SK-MEL-5 (cell line): Measurements from ENCODE around the gene ZNF787. TPM values are rescaled to one million over a fixed set of nuclear protein-coding genes. Genes with fewer than 3 reads are reported as not detected.
"Not testable (repeated sequence)": the region's sequence is repeated elsewhere in the genome, so short reads cannot be mapped to it uniquely, and the experiment has no call there.

Experiments
- DNase-seq: peaks from one replicate; pipeline ENCODE4 v3.0.0-alpha.2; 2016; ENCODE audit warnings: low read depth, low spot score
- in situ Hi-C: cut with HindIII; loops from 2 replicates; pipeline ENCODE4 v1.10.0; 2016; ENCODE audit warnings: low sequenced_read_pairs, high pct_unique_total_duplicates, low pct_unique_long_range_greater_than_20kb
- total RNA-seq: library from RNA; depleted of rRNA; stranded (reverse); fragments of >200 nt; shearing (Covaris generic); gene quantifications from 2 replicates; pipeline ENCODE4 v1.2.3, GENCODE V29; 2014

The ZNF787 gene
- total RNA-seq, 1 experiment from 2014 or later = 30.4 TPM

DNA sequence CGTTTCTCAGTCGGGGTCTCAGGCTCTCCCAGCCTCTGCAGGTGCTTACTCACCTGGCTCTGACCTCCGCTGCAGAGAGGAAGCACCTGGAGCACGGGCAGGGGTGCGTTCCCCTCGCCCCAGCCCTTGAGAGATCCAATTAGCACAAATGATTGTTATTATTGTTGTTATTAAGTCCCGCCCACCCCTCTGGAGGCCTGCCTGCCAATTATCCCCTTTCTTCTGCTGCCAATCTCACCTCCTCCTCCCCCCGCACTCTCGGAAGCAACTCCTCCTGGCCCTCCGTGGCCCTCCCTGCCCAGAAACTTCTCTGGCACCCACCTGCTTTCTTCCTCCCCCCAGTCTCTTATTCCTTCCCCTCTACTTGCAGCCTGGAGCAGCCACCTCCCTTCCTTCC lies 8.8 kb downstream of the ZNF787 start:
- in situ Hi-C loops = no loop called here
- DNase-seq = no peak

DNA sequence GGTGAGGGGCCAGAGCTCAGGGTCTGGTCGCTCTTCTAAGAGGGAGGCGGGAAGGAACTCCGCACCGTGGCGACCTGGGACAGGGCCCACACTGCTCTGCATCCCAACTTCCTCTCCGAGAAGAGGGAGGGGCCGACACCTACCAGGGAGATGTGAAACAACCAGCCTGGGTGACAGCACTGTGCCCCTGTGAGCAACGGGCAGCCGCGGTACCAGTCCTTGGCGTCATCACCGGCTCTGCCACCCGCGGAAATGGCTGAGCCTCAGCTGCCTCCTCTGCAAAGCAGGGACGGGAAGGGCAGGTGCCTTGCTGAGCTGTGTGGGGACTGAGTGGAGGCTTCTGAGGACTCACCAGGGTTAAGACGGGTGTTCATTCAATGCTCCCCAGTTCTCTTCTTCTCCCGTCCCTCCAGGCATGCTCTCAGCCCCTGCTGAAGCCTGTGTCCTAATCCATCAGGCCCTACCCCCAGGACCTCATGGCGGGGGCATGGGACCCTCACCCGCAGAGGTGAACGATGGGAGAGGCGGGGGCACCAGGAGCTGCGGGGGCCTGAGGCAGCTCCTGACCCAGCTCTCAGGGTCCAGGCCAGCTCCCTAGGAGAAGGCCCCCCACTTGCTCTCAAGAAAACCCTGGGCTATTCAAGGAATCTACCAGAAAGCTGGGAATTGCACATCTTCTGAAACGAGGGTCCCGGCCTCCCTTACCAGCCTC lies 9.3 kb downstream of the ZNF787 start:
- in situ Hi-C loops = no loop called here
- DNase-seq = no peak

GRCh38 chr19:56110515-56111448 lies 10.3 kb downstream of the ZNF787 start:
- DNase-seq = no peak
- in situ Hi-C loops = no loop called here

GRCh38 chr19:56109226-56109625 lies 11.9 kb downstream of the ZNF787 start:
- in situ Hi-C loops = no loop called here

GRCh38 chr19:56108447-56109195 lies 12.5 kb downstream of the ZNF787 start:
- in situ Hi-C loops = no loop called here
- no peak for DNase-seq

More at GRCh38 chr19:56109226-56109625, 11.9 kb downstream of the ZNF787 start:
- DNase-seq = no peak

DNA sequence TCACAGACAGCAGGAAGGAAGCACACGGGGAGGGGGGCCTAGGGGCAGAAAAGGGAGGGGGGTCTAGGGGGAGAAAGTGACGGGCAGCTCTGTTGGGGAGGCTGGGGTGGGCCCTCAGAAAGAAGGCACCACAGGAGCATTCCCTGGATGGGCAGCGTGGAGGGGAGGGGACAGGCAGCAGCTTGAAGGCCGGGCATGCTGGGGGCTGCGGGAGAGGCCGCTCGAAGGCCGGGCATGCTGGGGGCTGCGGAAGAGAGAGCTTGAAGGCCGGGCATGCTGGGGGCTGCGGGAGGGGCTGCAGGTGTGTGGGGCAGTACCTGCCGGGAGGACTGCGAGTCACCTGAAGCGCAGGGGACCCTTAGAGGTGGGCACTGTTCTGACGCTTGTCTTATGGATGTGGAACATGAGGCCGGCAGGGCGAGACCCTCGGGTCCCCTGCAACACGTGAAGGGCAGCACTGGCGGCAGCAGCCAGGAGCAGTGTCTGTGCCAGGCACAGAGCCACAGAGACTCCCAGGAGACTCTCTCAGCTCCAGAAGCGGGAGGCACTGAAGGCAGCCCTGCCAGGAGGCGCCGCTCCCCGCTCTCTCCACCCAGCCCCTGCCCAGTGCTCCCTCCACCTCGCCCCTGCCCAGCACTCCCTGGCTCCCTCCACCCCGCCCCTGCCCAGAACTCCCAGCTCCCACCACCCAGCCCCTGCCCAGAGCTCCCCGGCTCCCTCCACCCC lies 13.3 kb downstream of the ZNF787 start:
- DNase-seq = no peak
- in situ Hi-C loops = no loop called here

DNA sequence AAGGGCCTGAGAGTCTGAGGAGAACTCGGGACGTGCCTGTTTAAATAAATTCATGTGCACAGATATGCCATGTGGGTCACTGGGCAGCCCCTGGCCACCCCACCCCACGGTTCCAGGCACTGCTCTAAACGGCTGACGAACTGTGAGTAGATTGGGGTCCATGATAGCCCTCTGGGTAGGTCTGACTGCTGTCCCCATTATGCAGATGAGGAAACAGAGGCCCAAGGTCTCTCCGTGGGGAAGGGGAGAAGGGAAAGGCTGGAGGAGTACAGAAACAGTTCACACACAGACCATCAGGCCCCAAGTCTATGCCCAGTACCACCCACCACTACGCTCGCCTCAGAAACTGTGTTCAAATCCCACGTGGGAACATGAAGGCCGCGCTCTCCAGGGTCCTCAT lies 14.1 kb downstream of the ZNF787 start:
- no peak for DNase-seq
- in situ Hi-C loops = no loop called here

GRCh38 chr19:56106397-56106849 lies 14.7 kb downstream of the ZNF787 start:
- DNase-seq = no peak
- in situ Hi-C loops = no loop called here

DNA sequence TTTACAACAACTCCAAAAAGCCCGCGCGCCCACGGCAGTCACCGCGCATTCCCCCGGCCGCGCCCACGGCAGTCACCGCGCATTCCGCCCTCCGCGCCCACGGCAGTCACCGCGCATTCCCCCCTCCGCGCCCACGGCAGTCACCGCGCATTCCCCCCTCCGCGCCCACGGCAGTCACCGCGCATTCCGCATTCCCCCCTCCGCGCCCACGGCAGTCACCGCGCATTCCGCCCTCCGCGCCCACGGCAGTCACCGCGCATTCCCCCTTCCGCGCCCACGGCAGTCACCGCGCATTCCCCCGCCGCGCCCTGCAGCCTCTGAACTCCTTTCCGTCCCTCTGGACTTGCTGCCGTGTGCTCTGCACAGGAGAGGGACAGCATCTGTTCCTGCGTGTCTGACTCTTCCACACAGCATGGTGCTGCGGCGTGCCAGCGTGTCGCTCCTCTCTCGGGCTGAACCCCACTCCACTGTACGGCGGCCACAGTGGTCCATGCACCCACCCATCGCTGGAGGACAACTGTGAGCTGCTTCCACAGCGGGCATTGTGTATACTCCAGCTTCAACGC lies 15.2 kb downstream of the ZNF787 start:
- DNase-seq, in situ Hi-C loops: not testable (repeated sequence)

DNA sequence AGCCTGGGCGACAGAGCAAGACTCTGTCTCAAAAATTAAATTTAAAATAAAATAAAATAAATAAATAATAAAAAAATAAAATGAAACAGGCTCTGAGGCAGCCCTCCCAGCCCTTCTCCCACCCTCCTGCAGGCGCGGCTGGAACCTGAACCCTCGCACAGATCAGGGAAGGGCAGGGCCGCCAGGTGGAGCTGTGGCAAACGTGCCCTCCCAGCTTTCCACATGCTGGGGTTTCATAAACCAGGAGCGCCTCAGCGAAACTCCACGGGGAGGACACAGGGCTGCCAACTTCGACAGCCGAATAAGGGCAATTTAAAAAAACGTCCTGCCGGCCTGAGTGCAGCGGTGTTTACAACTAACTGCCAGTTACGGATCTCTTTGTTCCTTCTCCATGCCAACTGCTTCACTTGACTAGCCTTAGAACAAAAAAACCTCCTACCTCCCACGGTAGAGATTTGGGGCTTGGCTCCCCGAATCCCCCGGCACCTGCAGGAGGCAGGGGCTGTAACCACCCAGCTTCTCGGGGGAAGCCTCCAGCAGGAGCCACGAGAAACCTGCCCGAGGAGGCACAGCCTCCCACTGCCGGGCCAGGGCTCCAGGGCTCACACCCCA lies 15.9 kb downstream of the ZNF787 start:
- DNase-seq = peak; percentile 19

DNA sequence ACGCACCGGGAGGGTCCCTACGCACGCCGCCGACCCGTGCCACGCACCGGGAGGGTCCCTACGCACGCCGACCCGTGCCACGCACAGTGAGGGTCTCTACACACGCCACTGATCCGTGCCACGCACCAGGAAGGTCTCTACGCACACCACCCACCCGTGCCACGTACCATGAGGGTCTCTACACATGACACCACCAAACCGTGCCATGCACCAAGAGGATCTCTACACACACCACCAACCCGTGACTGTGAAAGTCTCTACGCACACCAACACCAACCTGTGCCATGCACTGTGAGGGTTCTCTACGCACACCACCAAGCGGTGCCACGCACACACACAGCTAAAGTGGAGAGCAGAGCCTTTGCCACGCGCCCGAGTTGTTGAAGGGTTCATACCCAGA lies 16.7 kb downstream of the ZNF787 start:
- DNase-seq = no peak
- in situ Hi-C loops = no loop called here

More for the DNA sequence above, 15.9 kb downstream of the ZNF787 start:
- in situ Hi-C loops = no loop called here

GRCh38 chr19:56103027-56103614 lies 18.0 kb downstream of the ZNF787 start:
- DNase-seq = no peak
- in situ Hi-C loops = no loop called here

DNA sequence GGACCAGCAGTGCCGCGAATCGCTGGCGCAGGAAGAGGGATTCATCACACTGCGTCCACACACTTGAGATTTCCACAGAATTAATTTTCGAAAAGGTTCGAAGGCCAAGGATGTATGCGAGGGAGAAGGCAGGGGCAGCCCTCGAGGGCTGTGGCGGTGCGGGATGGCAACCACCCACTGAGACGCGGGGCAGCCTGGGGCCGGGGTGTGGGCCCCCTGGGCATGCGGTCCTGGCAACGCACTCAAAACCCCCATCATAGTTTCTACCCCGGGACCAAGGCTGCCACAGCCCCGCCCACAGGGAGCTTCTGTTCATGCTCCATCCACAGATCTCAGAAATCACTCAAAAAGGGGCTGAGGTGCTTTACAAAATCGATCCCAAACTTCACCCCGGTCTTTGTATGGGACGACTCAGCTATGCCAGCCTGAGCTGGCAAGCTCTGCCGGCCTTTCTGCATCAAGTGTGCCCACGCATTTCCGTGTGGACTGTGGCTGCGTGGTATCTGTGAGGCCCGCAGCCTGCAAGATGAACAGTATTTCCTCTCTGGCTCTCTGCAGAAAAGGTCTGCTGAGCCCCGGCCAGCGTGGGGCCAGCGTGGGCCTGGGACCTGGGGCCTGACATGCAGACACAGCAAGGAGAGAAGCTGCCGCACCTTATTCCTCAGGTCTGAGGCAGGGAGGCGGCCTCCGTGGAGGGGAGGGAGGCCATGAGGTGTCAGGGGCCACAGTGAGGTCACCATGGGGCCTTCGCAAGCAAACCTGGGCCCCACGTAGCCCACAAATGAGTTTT lies 19.2 kb downstream of the ZNF787 start:
- in situ Hi-C loops = no loop called here
- DNase-seq = no peak

DNA sequence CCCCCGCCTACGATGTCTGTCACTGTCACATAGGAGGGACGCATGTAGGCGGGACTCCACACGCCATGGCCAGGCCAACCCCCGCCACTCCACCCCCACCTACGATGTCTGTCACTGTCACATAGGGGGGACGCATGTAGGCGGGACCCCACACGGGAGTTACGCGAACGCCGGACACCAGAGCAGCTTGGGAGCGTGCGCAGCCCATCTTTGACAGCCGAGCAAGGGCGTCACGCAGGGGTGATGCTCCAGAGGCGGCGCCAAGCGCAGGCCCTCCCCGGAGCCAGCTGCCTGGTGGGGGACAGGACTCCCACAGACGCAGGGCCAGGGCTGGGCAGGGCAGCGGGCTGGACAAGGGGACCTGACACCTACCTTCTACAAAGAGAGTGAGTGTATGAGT lies 20.0 kb downstream of the ZNF787 start:
- in situ Hi-C loops = no loop called here
- DNase-seq = no peak

DNA sequence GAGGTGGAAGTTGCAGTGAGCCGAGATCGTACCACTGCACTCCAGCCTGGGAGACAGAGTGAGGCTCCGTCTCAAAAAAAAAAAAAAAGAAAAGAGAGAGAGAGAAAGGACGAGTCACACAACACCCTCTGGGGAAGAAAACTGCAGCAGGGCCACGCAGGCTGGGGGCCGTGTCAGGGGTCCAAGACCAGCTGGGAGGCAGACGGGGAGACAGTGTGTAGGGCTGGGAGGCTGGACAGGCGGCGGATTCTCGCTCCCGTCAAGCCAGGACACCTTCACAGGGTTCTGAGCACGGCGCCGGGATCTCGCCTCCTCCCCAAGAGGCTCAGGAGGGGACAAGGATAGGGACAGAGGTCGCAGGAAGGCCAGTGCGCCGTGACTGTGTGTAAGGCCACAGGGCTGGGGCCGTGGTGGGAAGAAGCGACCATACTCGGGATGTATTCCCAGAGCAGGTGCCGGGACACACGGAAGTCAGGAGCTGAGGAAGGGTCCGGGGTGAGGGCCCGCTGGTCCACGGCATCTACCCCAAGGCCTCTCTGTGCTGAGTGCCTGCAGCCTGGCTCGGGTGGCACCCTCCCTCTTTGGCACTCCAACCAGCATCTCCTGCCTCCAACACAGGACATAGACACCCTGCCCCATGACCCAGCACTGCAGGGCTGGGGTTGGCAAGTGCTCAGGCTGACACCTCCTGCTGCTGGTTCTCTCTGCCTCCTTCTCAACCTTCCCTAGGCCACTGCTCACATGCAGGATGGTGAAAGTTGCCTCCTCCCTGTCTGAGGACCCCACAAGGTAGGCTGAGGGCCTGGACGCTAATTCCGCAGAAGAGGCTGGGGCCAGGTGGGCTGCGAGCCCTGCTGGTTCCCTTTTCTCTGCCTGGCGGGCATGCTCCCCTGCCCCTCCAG lies 21.2 kb downstream of the ZNF787 start:
- in situ Hi-C loops = no loop called here
- DNase-seq = no peak
